ENCODE results near the gene MTMR12. TPM values are rescaled to one million over a fixed set of nuclear protein-coding genes. Genes with fewer than 3 reads are reported as not detected.

Gene MTMR12
- total RNA-seq, 1 donor from 2014 or later = 23.6 TPM

GRCh38 chr5:32230356-32231099, 82.2 kb downstream of the MTMR12 start:
- TF ChIP-seq CTCF (IDR thresholded peaks at IDR 0.05; ENCODE audit: unreplicated experiment) = no peak
- DNase-seq (ENCODE audit: low spot score in 2 of 2, unreplicated experiment in 2 of 2) = no peak
- Mint-ChIP-seq H3K4me3 (no peak overlapping the region), H3K27ac (peak overlapping the region; percentile 76), H3K27me3 (ENCODE audit: low read depth) (no peaks in the 10 kb centered on the region), H3K36me3 (peaks cover 21% of the 10 kb centered on the region), H3K9me3 (no peaks in the 10 kb centered on the region), H3K4me1 (peaks cover 36% of the 10 kb centered on the region)

GRCh38 chr5:32229586-32229985, 83.2 kb downstream of the MTMR12 start:
- H3K27me3 Mint-ChIP-seq (ENCODE audit: low read depth) = no peaks in the 10 kb centered on the region
- no peaks in the 10 kb centered on the region for H3K9me3 Mint-ChIP-seq
- no peak overlapping the region for H3K4me3 Mint-ChIP-seq
- no peak for DNase-seq (ENCODE audit: low spot score in 2 of 2, unreplicated experiment in 2 of 2)
- peak overlapping the region; percentile 76 for H3K27ac Mint-ChIP-seq
- peaks cover 42% of the 10 kb centered on the region for H3K4me1 Mint-ChIP-seq
- no peak for TF ChIP-seq CTCF (IDR thresholded peaks at IDR 0.05; ENCODE audit: unreplicated experiment)
- H3K36me3 Mint-ChIP-seq = peaks cover 20% of the 10 kb centered on the region

- TF ChIP-seq CTCF (IDR thresholded peaks at IDR 0.05; ENCODE audit: unreplicated experiment) = no peak
- no peak for DNase-seq (ENCODE audit: low spot score in 2 of 2, unreplicated experiment in 2 of 2)
- H3K36me3 Mint-ChIP-seq = peaks cover 20% of the 10 kb centered on the region
- H3K27ac Mint-ChIP-seq = no peak overlapping the region
- H3K27me3 Mint-ChIP-seq (ENCODE audit: low read depth) = no peaks in the 10 kb centered on the region
- H3K4me1 Mint-ChIP-seq = peaks cover 45% of the 10 kb centered on the region
- no peaks in the 10 kb centered on the region for H3K9me3 Mint-ChIP-seq
- H3K4me3 Mint-ChIP-seq = no peak overlapping the region
Measured at GRCh38 chr5:32228816-32229215, 83.9 kb downstream of the MTMR12 start.

- H3K4me3 Mint-ChIP-seq = no peak overlapping the region
- H3K9me3 Mint-ChIP-seq = no peaks in the 10 kb centered on the region
- peaks cover 32% of the 10 kb centered on the region for H3K4me1 Mint-ChIP-seq
- no peaks in the 10 kb centered on the region for H3K27me3 Mint-ChIP-seq (ENCODE audit: low read depth)
- no peak for DNase-seq (ENCODE audit: low spot score in 2 of 2, unreplicated experiment in 2 of 2)
- H3K27ac Mint-ChIP-seq = peak overlapping the region; percentile 87
- no peak for TF ChIP-seq CTCF (IDR thresholded peaks at IDR 0.05; ENCODE audit: unreplicated experiment)
- peaks cover 15% of the 10 kb centered on the region for H3K36me3 Mint-ChIP-seq
Measured at GRCh38 chr5:32225445-32225844, 87.3 kb downstream of the MTMR12 start.

GRCh38 chr5:32223972-32224609, 88.6 kb downstream of the MTMR12 start:
- Mint-ChIP-seq H3K4me1 (peaks cover 27% of the 10 kb centered on the region), H3K27ac (peak overlapping the region; percentile 78), H3K4me3 (no peak overlapping the region), H3K36me3 (peaks cover 9% of the 10 kb centered on the region), H3K9me3 (no peaks in the 10 kb centered on the region), H3K27me3 (ENCODE audit: low read depth) (no peaks in the 10 kb centered on the region)
- no peak for DNase-seq (ENCODE audit: low spot score in 2 of 2, unreplicated experiment in 2 of 2)
- TF ChIP-seq CTCF (IDR thresholded peaks at IDR 0.05; ENCODE audit: unreplicated experiment) = no peak
